KMS-11 (cell line): ENCODE data around the gene PYY.
"Not testable (repeated sequence)": the region's sequence is repeated elsewhere in the genome, so short reads cannot be mapped to it uniquely, and the experiment has no call there.

ENCODE experiments used
- H2AFZ ChIP-seq: fragments of 200-600 bp; sonication (generic); 2 replicates; pipeline ENCODE4 v1.6.1; 2016; ENCODE audit warnings: antibody characterized with exemption, mixed run types, low read depth
- H3K27ac ChIP-seq: fragments of 200-600 bp; sonication (generic); 2 replicates; pipeline ENCODE4 v1.6.1; 2016; ENCODE audit warnings: mild to moderate bottlenecking, mixed run types
- H3K27me3 ChIP-seq: fragments of 200-600 bp; sonication (generic); 2 replicates; pipeline ENCODE4 v1.6.1; 2017; ENCODE audit warnings: mild to moderate bottlenecking, low read depth, mixed run types, moderate library complexity; ENCODE audit not compliant: insufficient read depth
- H3K36me3 ChIP-seq: fragments of 200-600 bp; sonication (generic); 2 replicates; pipeline ENCODE4 v1.6.1; 2017; ENCODE audit warnings: mild to moderate bottlenecking, mixed run types; ENCODE audit not compliant: insufficient read depth
- H3K4me1 ChIP-seq: fragments of 200-600 bp; sonication (generic); 2 replicates; pipeline ENCODE4 v1.6.1; 2016; ENCODE audit warnings: mild to moderate bottlenecking, low read depth, mixed run types; ENCODE audit not compliant: poor library complexity, severe bottlenecking
- H3K4me2 ChIP-seq: fragments of 200-600 bp; sonication (generic); 2 replicates; pipeline ENCODE4 v1.7.0; 2016; ENCODE audit warnings: mild to moderate bottlenecking, mixed run types
- H3K4me3 ChIP-seq: fragments of 200-600 bp; sonication (generic); IDR thresholded peaks from 2 replicates; pipeline ENCODE4 v1.6.1; 2017; ENCODE audit warnings: low read depth, low read length, mixed read lengths; ENCODE audit not compliant: insufficient read depth
- H3K79me2 ChIP-seq: fragments of 200-600 bp; sonication (generic); 2 replicates; pipeline ENCODE4 v1.6.1; 2016; ENCODE audit warnings: low read depth, mixed run types; ENCODE audit not compliant: insufficient read depth
- H3K9ac ChIP-seq: fragments of 200-600 bp; sonication (generic); 2 replicates; pipeline ENCODE4 v1.6.1; 2016; ENCODE audit warnings: mild to moderate bottlenecking, mixed run types
- H4K20me1 ChIP-seq: fragments of 200-600 bp; sonication (generic); 2 replicates; pipeline ENCODE4 v1.6.1; 2016; ENCODE audit warnings: mild to moderate bottlenecking, mixed run types; ENCODE audit not compliant: insufficient read depth
- CTCF ChIP-seq: fragments of 200-600 bp; sonication (generic); conservative IDR thresholded peaks from 2 replicates; pipeline ENCODE4 v1.6.1; 2017; ENCODE audit warnings: low read depth, mild to moderate bottlenecking, antibody characterized with exemption, low read length, moderate library complexity, mixed read lengths

The PYY gene

GRCh38 chr17:43940630-43941029 lies 13.1 kb downstream of the PYY start:
- Histone ChIP-seq H4K20me1 (no peaks in the 10 kb centered on the region), H3K27ac (no peak overlapping the region), H3K9ac (no peak overlapping the region), H3K4me1 (peaks cover 4% of the 10 kb centered on the region), H3K79me2 (no peaks in the 10 kb centered on the region), H2AFZ (no peak overlapping the region), H3K36me3 (no peaks in the 10 kb centered on the region), H3K27me3 (peaks cover 8% of the 10 kb centered on the region; the same call in 1 of the 2 replicates), H3K4me2 (no peak overlapping the region), H3K4me3 (no peak overlapping the region)
- peak; percentile 75 for TF ChIP-seq CTCF

- no peaks in the 10 kb centered on the region for H3K36me3 ChIP-seq
- no peak overlapping the region for H3K4me2 ChIP-seq
- peaks cover 8% of the 10 kb centered on the region; the same call in 1 of the 2 replicates for H3K27me3 ChIP-seq
- no peak overlapping the region for H3K9ac ChIP-seq
- TF ChIP-seq CTCF, result no peak
- H3K27ac ChIP-seq, result no peak overlapping the region
- peaks cover 4% of the 10 kb centered on the region for H3K4me1 ChIP-seq
- no peak overlapping the region for H3K4me3 ChIP-seq
- no peaks in the 10 kb centered on the region for H3K79me2 ChIP-seq
- no peaks in the 10 kb centered on the region for H4K20me1 ChIP-seq
- no peak overlapping the region for H2AFZ ChIP-seq
Measured at GRCh38 chr17:43939886-43940285, 13.9 kb downstream of the PYY start.

GRCh38 chr17:43939452-43939851 lies 14.3 kb downstream of the PYY start:
- not testable (repeated sequence) for H3K4me2 ChIP-seq

GRCh38 chr17:43938838-43939182 lies 14.9 kb downstream of the PYY start:
- Histone ChIP-seq H4K20me1 (no peaks in the 10 kb centered on the region), H3K79me2 (no peaks in the 10 kb centered on the region), H3K4me3 (no peak overlapping the region), H3K36me3 (no peaks in the 10 kb centered on the region), H2AFZ (no peak overlapping the region), H3K27me3 (peaks cover 8% of the 10 kb centered on the region; the same call in 1 of the 2 replicates), H3K27ac (no peak overlapping the region), H3K4me1 (peaks cover 2% of the 10 kb centered on the region), H3K9ac (no peak overlapping the region), H3K4me2 (no peak overlapping the region)
- no peak; the same call in 1 of the 2 replicates for TF ChIP-seq CTCF

More at GRCh38 chr17:43939452-43939851, 14.3 kb downstream of the PYY start:
- H2AFZ ChIP-seq, H3K79me2 ChIP-seq, H3K27ac ChIP-seq, H3K36me3 ChIP-seq, H3K9ac ChIP-seq, H4K20me1 ChIP-seq, H3K4me3 ChIP-seq, H3K4me1 ChIP-seq, H3K27me3 ChIP-seq: not testable (repeated sequence)

- H3K9ac ChIP-seq, result no peak overlapping the region
- H3K4me3 ChIP-seq, result no peak overlapping the region
- no peak for TF ChIP-seq CTCF
- H3K4me2 ChIP-seq, result no peak overlapping the region
- no peaks in the 10 kb centered on the region for H3K36me3 ChIP-seq
- H2AFZ ChIP-seq, result no peak overlapping the region
- no peaks in the 10 kb centered on the region for H4K20me1 ChIP-seq
- H3K79me2 ChIP-seq, result no peaks in the 10 kb centered on the region
- no peaks in the 10 kb centered on the region for H3K4me1 ChIP-seq
- peaks cover 8% of the 10 kb centered on the region; the same call in 1 of the 2 replicates for H3K27me3 ChIP-seq
- no peak overlapping the region for H3K27ac ChIP-seq
Measured at GRCh38 chr17:43936434-43936833, 17.3 kb downstream of the PYY start.
